ENCODE results near the gene HTT. TPM values are rescaled to one million over a fixed set of nuclear protein-coding genes. Genes with fewer than 3 reads are reported as not detected.
A peak's percentile ranks its signal among the peaks of the same experiment; 100 is the strongest.

HTT gene
- total and polyA plus RNA-seq, 4 experiments from 2014 or later, result 0.57 to 67.7 (median 33.5) TPM

GRCh38 chr4:3128976-3129375, 54.5 kb downstream of the HTT start:
- no peaks in the 10 kb centered on the region for H3K27me3 Mint-ChIP-seq
- intact Hi-C loops (cut with micrococcal nuclease), result no loop called here
- no peaks in the 10 kb centered on the region for H3K27me3 ChIP-seq (ENCODE audit: insufficient read depth, low read length)
- peak overlapping the region in 2 of 7 donors; percentile 24 to 35 for H3K27ac Mint-ChIP-seq
- H3K4me1 ChIP-seq (ENCODE audit: insufficient read depth, low read length), result no peaks in the 10 kb centered on the region
- H3K4me3 ChIP-seq (ENCODE audit: low read length in 2 of 2), result no peak overlapping the region
- H3K4me3 Mint-ChIP-seq, result no peak overlapping the region
- ChIA-PET CTCF (ENCODE audit: partially characterized antibody) (interaction anchor here (1.1 to 1.6 kb wide), 2 partner anchors 19 to 22 kb away, joined by 3 to 4 read pairs; no protein-coding TSS in a partner anchor), POLR2A (ENCODE audit: partially characterized antibody) (no interaction called here)
- peaks cover 67 to 74% of the 10 kb centered on the region in 2 donors for H3K36me3 Mint-ChIP-seq
- peaks cover 67% of the 10 kb centered on the region for H3K36me3 ChIP-seq (ENCODE audit: insufficient read depth, low read length)
- H3K9me3 Mint-ChIP-seq, result no peaks in the 10 kb centered on the region
- DNase-seq, result no peak
- no peak overlapping the region for H3K27ac ChIP-seq (ENCODE audit: low read depth, low read length)
- H3K9me3 ChIP-seq (ENCODE audit: control insufficient read depth in 1 of 2, low read length in 2 of 2), result no peaks in the 10 kb centered on the region
- H3K4me1 Mint-ChIP-seq, result peaks cover 0 to 5% (median 1%) of the 10 kb centered on the region in 4 donors

- Histone ChIP-seq H3K4me1 (ENCODE audit: insufficient read depth, low read length) (no peaks in the 10 kb centered on the region), H3K27ac (ENCODE audit: low read depth, low read length) (no peak overlapping the region), H3K27me3 (ENCODE audit: insufficient read depth, low read length) (no peaks in the 10 kb centered on the region), H3K36me3 (ENCODE audit: insufficient read depth, low read length) (peaks cover 79% of the 10 kb centered on the region), H3K4me3 (ENCODE audit: low read length in 2 of 2) (no peak overlapping the region), H3K9me3 (ENCODE audit: control insufficient read depth in 1 of 2, low read length in 2 of 2) (no peaks in the 10 kb centered on the region)
- no peaks in the 10 kb centered on the region for H3K9me3 Mint-ChIP-seq
- DNase-seq, result no peak
- CTCF ChIA-PET (ENCODE audit: partially characterized antibody), result no interaction called here
- POLR2A ChIA-PET (ENCODE audit: partially characterized antibody), result no interaction called here
- H3K4me1 Mint-ChIP-seq, result peaks cover 0 to 2% (median 0%) of the 10 kb centered on the region in 4 donors
- H3K36me3 Mint-ChIP-seq, result peaks cover 71 to 79% of the 10 kb centered on the region in 2 donors
- intact Hi-C loops (cut with micrococcal nuclease), result no loop called here
- no peak overlapping the region for H3K4me3 Mint-ChIP-seq
- H3K27me3 Mint-ChIP-seq, result no peaks in the 10 kb centered on the region
- no peak overlapping the region for H3K27ac Mint-ChIP-seq
Measured at GRCh38 chr4:3130201-3130600, 55.7 kb downstream of the HTT start.

GRCh38 chr4:3130826-3131225, 56.3 kb downstream of the HTT start:
- no peaks in the 10 kb centered on the region for H3K9me3 Mint-ChIP-seq
- peaks cover 0 to 2% (median 0%) of the 10 kb centered on the region in 4 donors for H3K4me1 Mint-ChIP-seq
- intact Hi-C loops (cut with micrococcal nuclease), result no loop called here
- H3K27me3 Mint-ChIP-seq, result no peaks in the 10 kb centered on the region
- H3K27me3 ChIP-seq (ENCODE audit: insufficient read depth, low read length), result no peaks in the 10 kb centered on the region
- ChIA-PET POLR2A (ENCODE audit: partially characterized antibody) (no interaction called here), CTCF (ENCODE audit: partially characterized antibody) (no interaction called here)
- H3K36me3 Mint-ChIP-seq, result peaks cover 71 to 80% of the 10 kb centered on the region in 2 donors
- no peaks in the 10 kb centered on the region for H3K9me3 ChIP-seq (ENCODE audit: control insufficient read depth in 1 of 2, low read length in 2 of 2)
- no peak overlapping the region for H3K4me3 Mint-ChIP-seq
- no peaks in the 10 kb centered on the region for H3K4me1 ChIP-seq (ENCODE audit: insufficient read depth, low read length)
- DNase-seq, result no peak
- peak overlapping the region in 2 of 7 donors; percentile 46 to 70 for H3K27ac Mint-ChIP-seq
- no peak overlapping the region for H3K4me3 ChIP-seq (ENCODE audit: low read length in 2 of 2)
- peaks cover 85% of the 10 kb centered on the region for H3K36me3 ChIP-seq (ENCODE audit: insufficient read depth, low read length)
- H3K27ac ChIP-seq (ENCODE audit: low read depth, low read length), result no peak overlapping the region

- ChIA-PET POLR2A (ENCODE audit: partially characterized antibody) (no interaction called here), CTCF (ENCODE audit: partially characterized antibody) (interaction anchor here (0.7 to 2.4 kb wide), 3 partner anchors 10 to 26 kb away, joined by 3 to 21 read pairs (median 7); no protein-coding TSS in a partner anchor)
- Mint-ChIP-seq H3K4me1 (no peaks in the 10 kb centered on the region), H3K4me3 (no peak overlapping the region), H3K27me3 (no peaks in the 10 kb centered on the region), H3K36me3 (peaks cover 67 to 79% of the 10 kb centered on the region in 2 donors), H3K9me3 (no peaks in the 10 kb centered on the region), H3K27ac (no peak overlapping the region)
- H3K9me3 ChIP-seq (ENCODE audit: control insufficient read depth in 1 of 2, low read length in 2 of 2), result no peaks in the 10 kb centered on the region
- no peak overlapping the region for H3K4me3 ChIP-seq (ENCODE audit: low read length in 2 of 2)
- no peak for DNase-seq
- peaks cover 65% of the 10 kb centered on the region for H3K36me3 ChIP-seq (ENCODE audit: insufficient read depth, low read length)
- intact Hi-C loops (cut with micrococcal nuclease), result no loop called here
- H3K27me3 ChIP-seq (ENCODE audit: insufficient read depth, low read length), result no peaks in the 10 kb centered on the region
- no peaks in the 10 kb centered on the region for H3K4me1 ChIP-seq (ENCODE audit: insufficient read depth, low read length)
- H3K27ac ChIP-seq (ENCODE audit: low read depth, low read length), result no peak overlapping the region
Measured at GRCh38 chr4:3134201-3134600, 59.7 kb downstream of the HTT start.

GRCh38 chr4:3135155-3136011, 60.9 kb downstream of the HTT start:
- Mint-ChIP-seq H3K27ac (peak overlapping the region in 1 of 7 donors; percentile 36), H3K4me3 (no peak overlapping the region), H3K27me3 (no peaks in the 10 kb centered on the region), H3K9me3 (no peaks in the 10 kb centered on the region), H3K4me1 (no peaks in the 10 kb centered on the region), H3K36me3 (peaks cover 62 to 78% of the 10 kb centered on the region in 2 donors)
- intact Hi-C loops (cut with micrococcal nuclease), result no loop called here
- Histone ChIP-seq H3K27me3 (ENCODE audit: insufficient read depth, low read length) (no peaks in the 10 kb centered on the region), H3K27ac (ENCODE audit: low read depth, low read length) (no peak overlapping the region), H3K36me3 (ENCODE audit: insufficient read depth, low read length) (peaks cover 57% of the 10 kb centered on the region), H3K4me3 (ENCODE audit: low read length in 2 of 2) (no peak overlapping the region), H3K4me1 (ENCODE audit: insufficient read depth, low read length) (no peaks in the 10 kb centered on the region), H3K9me3 (ENCODE audit: control insufficient read depth in 1 of 2, low read length in 2 of 2) (no peaks in the 10 kb centered on the region)
- POLR2A ChIA-PET (ENCODE audit: partially characterized antibody), result no interaction called here
- CTCF ChIA-PET (ENCODE audit: partially characterized antibody), result interaction anchor here (0.5 to 2.4 kb wide), 7 partner anchors 11 to 402 kb away, joined by 3 to 21 read pairs (median 3); no protein-coding TSS in a partner anchor
- DNase-seq, result no peak

- no peak overlapping the region for H3K4me3 ChIP-seq (ENCODE audit: low read length in 2 of 2)
- no peaks in the 10 kb centered on the region for H3K4me1 ChIP-seq (ENCODE audit: insufficient read depth, low read length)
- H3K4me1 Mint-ChIP-seq, result no peaks in the 10 kb centered on the region
- no peak overlapping the region for H3K27ac Mint-ChIP-seq
- no peak overlapping the region for H3K27ac ChIP-seq (ENCODE audit: low read depth, low read length)
- H3K4me3 Mint-ChIP-seq, result no peak overlapping the region
- no peaks in the 10 kb centered on the region for H3K27me3 ChIP-seq (ENCODE audit: insufficient read depth, low read length)
- H3K27me3 Mint-ChIP-seq, result no peaks in the 10 kb centered on the region
- peak in 1 of 5 donors; percentile 1 for DNase-seq
- ChIA-PET CTCF (ENCODE audit: partially characterized antibody) (interaction anchor here (0.7 to 2.4 kb wide), 5 partner anchors 15 to 90 kb away, joined by 3 to 21 read pairs (median 3); no protein-coding TSS in a partner anchor), POLR2A (ENCODE audit: partially characterized antibody) (no interaction called here)
- no peaks in the 10 kb centered on the region for H3K9me3 Mint-ChIP-seq
- H3K36me3 ChIP-seq (ENCODE audit: insufficient read depth, low read length), result peaks cover 53% of the 10 kb centered on the region
- intact Hi-C loops (cut with micrococcal nuclease), result no loop called here
- H3K36me3 Mint-ChIP-seq, result peaks cover 52 to 74% of the 10 kb centered on the region in 2 donors
- no peaks in the 10 kb centered on the region for H3K9me3 ChIP-seq (ENCODE audit: control insufficient read depth in 1 of 2, low read length in 2 of 2)
Measured at GRCh38 chr4:3136454-3136853, 62.0 kb downstream of the HTT start.

GRCh38 chr4:3137908-3138307, 63.4 kb downstream of the HTT start:
- CTCF ChIA-PET (ENCODE audit: partially characterized antibody), result no interaction called here
- POLR2A ChIA-PET (ENCODE audit: partially characterized antibody), result no interaction called here
- H3K27ac Mint-ChIP-seq, result peak overlapping the region in 1 of 7 donors; percentile 27
- H3K4me3 Mint-ChIP-seq, result no peak overlapping the region
- H3K36me3 ChIP-seq (ENCODE audit: insufficient read depth, low read length), result peaks cover 38% of the 10 kb centered on the region
- H3K9me3 Mint-ChIP-seq, result no peaks in the 10 kb centered on the region
- H3K27me3 Mint-ChIP-seq, result no peaks in the 10 kb centered on the region
- no peak overlapping the region for H3K27ac ChIP-seq (ENCODE audit: low read depth, low read length)
- H3K27me3 ChIP-seq (ENCODE audit: insufficient read depth, low read length), result no peaks in the 10 kb centered on the region
- no peak for DNase-seq
- no peaks in the 10 kb centered on the region for H3K9me3 ChIP-seq (ENCODE audit: control insufficient read depth in 1 of 2, low read length in 2 of 2)
- H3K4me1 ChIP-seq (ENCODE audit: insufficient read depth, low read length), result no peaks in the 10 kb centered on the region
- intact Hi-C loops (cut with micrococcal nuclease), result no loop called here
- no peak overlapping the region for H3K4me3 ChIP-seq (ENCODE audit: low read length in 2 of 2)
- peaks cover 41 to 65% of the 10 kb centered on the region in 2 donors for H3K36me3 Mint-ChIP-seq
- no peaks in the 10 kb centered on the region for H3K4me1 Mint-ChIP-seq

Data from CD4-positive, alpha-beta memory T cell (primary cell).